GM12873 (cell line): ENCODE measurements around the gene TMEM108.

Experiments used
- CTCF ChIP-seq: IDR thresholded peaks from 2 replicates; pipeline ENCODE4 v1.5.1; 2012; ENCODE audit warnings: low read depth, mild to moderate bottlenecking, moderate library complexity, low read length, control low read depth; ENCODE audit not compliant: insufficient read depth; ENCODE audit errors: missing control alignments

TMEM108 gene

GRCh38 chr3:133038089-133038730, at the start of gene TMEM108:
Gene TMEM108 (plus strand): TSS chr3:133038391.
- no peak for TF ChIP-seq CTCF

GRCh38 chr3:132995971-132996370, 42.2 kb upstream of the TMEM108 start:
- TF ChIP-seq CTCF, result no peak

- TF ChIP-seq CTCF, result no peak
Observed at GRCh38 chr3:132997404-132998185, 40.6 kb upstream of the TMEM108 start.

- TF ChIP-seq CTCF, result no peak
Observed at GRCh38 chr3:133007601-133008000, 30.6 kb upstream of the TMEM108 start.

- no peak for TF ChIP-seq CTCF
Observed at GRCh38 chr3:133014325-133014724, 23.9 kb upstream of the TMEM108 start.

GRCh38 chr3:133016838-133017309, 21.3 kb upstream of the TMEM108 start:
- no peak for TF ChIP-seq CTCF

- TF ChIP-seq CTCF, result no peak
Observed at GRCh38 chr3:133018921-133019320, 19.3 kb upstream of the TMEM108 start.
